Bronchial epithelial cell (primary cell): ENCODE measurements around the gene ANO3. TPM values are rescaled to one million over a fixed set of nuclear protein-coding genes. Genes with fewer than 3 reads are reported as not detected.
A peak's percentile ranks its signal among the peaks of the same experiment; 100 is the strongest.
"Not testable (repeated sequence)": the region's sequence is repeated elsewhere in the genome, so short reads cannot be mapped to it uniquely, and the experiment has no call there.

ENCODE experiments used
- DNase-seq: peaks from one replicate; pipeline ENCODE4 v3.0.0-alpha.2; 2010; ENCODE audit warnings: low read depth
- FAIRE-seq: peaks from 2 replicates; lab custom pipeline; 2011; peaks lifted over from hg19 to GRCh38; lab: Jason Lieb, UNC
- H3K27me3 ChIP-seq: 2 replicates; pipeline ENCODE4 v1.5.1; 2011; ENCODE audit warnings: low read length; ENCODE audit not compliant: control insufficient read depth, insufficient read depth
- H3K36me3 ChIP-seq: 2 replicates; pipeline ENCODE4 v1.5.1; 2011; ENCODE audit warnings: low read length; ENCODE audit not compliant: control insufficient read depth, insufficient read depth
- H3K4me3 ChIP-seq: 2 replicates; pipeline ENCODE4 v1.5.1; 2011; ENCODE audit warnings: mild to moderate bottlenecking, low read depth, low read length, control low read depth
- total RNA-seq: library from RNA; depleted of rRNA; stranded (reverse); fragments of >200 nt; gene quantifications from 2 replicates; pipeline ENCODE4 v1.2.1, GENCODE V29; 2014
- TF ChIP-seq, protein P1 (sequence below): IDR thresholded peaks from 2 replicates; pipeline ENCODE4 v1.5.1; 2011; ENCODE audit warnings: mild to moderate bottlenecking, moderate library complexity, low read length, control low read depth, inconsistent platforms; ENCODE audit not compliant: insufficient read depth, severe bottlenecking

Gene ANO3
- total RNA-seq, 1 donor from 2014 or later: under 0.01 TPM

DNA sequence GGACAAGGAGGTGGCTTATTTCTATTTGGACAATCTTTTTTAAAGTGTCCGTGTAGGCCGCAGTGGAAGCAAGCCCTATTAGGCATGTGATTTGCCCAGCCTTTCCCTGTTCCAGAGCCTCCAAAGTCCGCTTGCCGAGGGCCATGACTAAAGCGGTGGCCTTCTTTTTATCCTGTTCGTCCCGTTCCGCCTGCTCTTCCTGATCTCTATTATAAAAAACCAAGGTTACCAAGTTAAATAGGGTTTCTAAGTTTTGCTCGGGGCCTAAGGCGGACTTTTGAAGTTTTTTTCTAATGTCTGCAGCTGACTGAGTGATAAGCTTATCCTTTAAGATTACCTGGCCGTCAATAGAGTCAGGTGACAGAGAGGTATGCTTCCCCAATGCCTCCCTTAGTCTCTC is 261.8 kb downstream of the ANO3 start:
- Histone ChIP-seq H3K4me3 (no peak overlapping the region), H3K27me3 (no peaks in the 10 kb centered on the region), H3K36me3 (no peaks in the 10 kb centered on the region)
- TF ChIP-seq, protein P1, sequence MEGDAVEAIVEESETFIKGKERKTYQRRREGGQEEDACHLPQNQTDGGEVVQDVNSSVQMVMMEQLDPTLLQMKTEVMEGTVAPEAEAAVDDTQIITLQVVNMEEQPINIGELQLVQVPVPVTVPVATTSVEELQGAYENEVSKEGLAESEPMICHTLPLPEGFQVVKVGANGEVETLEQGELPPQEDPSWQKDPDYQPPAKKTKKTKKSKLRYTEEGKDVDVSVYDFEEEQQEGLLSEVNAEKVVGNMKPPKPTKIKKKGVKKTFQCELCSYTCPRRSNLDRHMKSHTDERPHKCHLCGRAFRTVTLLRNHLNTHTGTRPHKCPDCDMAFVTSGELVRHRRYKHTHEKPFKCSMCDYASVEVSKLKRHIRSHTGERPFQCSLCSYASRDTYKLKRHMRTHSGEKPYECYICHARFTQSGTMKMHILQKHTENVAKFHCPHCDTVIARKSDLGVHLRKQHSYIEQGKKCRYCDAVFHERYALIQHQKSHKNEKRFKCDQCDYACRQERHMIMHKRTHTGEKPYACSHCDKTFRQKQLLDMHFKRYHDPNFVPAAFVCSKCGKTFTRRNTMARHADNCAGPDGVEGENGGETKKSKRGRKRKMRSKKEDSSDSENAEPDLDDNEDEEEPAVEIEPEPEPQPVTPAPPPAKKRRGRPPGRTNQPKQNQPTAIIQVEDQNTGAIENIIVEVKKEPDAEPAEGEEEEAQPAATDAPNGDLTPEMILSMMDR: no peak
- FAIRE-seq: no peak
- no peak for DNase-seq

DNA sequence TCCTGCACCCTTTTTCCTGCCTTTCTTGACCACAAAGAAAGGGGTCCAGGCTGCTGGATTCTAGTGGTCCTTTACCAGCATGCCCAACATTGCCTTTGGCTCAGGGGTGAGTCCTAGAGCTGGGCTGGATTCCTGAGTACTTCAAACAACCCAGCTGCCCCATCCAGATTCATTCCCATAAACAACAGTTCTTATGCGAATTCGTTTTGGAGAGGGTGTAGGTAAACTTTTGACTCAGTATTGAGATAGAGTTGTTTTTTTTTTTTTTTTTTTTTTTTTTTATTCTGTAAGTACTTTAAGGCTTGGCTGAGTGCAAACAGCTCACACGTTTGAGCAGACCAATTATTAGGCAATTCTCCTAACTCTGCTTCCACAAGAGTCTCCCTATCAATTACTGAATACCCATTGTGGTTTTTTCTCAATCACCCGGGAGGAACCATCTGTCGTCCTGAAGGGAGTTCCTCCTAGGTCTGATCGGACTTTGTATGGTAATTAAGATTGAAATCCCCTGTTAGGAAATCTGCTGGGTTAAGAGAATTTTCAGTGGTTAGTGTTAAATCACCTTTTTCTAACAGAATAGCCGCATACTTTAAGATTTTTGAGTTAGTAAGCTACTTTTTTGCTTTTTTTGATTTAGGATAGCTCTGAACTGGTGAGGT is 263.4 kb downstream of the ANO3 start:
- not testable (repeated sequence) for H3K36me3 ChIP-seq, DNase-seq, H3K27me3 ChIP-seq, FAIRE-seq, H3K4me3 ChIP-seq

DNA sequence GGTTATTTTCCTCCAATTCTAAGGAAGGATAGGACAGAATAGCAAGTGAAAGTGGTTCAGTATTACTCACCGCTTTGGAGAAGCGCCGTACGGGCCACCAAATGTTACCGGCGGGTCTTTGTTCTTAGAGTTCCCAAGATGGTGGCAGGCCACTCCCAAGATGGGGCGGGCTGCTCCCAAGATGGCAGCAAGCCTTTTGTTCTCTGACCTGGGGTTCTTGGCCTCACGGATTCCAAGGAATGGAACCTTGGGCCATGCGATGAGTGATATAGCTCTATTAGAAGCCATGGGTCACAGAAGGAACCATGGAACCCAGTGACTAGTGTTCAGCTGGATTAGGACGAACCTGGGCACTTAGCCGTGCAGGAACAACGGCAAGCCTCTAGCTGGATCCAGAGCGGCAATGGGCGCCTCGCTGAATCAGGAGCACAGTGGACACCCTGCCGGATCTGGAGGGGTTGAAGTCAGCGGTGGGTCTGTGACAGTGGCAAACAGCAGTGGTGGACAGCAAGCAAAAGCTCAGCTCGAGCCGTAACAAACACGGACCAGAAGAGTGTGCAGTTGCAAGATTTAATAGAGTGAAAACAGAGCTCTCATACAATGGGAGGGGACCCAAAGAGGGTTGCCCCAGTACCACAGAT is 265.2 kb downstream of the ANO3 start:
- not testable (repeated sequence) for H3K27me3 ChIP-seq, FAIRE-seq, DNase-seq, H3K36me3 ChIP-seq, H3K4me3 ChIP-seq

DNA sequence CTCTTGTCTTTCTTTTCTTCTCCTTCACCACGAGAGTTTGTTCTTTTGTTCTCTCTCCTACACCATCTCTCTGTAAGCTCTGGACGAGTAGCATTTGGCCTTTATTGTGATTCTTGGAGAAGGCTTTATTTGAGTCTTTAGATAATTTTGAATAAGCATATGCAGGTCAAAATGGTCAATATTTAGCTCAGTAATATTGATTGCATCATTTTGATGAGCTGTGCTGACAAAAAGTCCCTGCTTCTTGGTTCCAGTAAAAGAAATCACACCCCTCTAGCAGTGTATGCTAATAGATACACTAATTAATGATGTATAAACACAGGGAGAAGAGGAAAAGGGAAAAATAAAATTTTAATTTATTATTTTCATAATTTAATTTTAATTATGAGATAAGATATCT is 266.0 kb downstream of the ANO3 start:
- TF ChIP-seq, protein P1: no peak
- no peaks in the 10 kb centered on the region for H3K27me3 ChIP-seq
- FAIRE-seq: no peak

DNA sequence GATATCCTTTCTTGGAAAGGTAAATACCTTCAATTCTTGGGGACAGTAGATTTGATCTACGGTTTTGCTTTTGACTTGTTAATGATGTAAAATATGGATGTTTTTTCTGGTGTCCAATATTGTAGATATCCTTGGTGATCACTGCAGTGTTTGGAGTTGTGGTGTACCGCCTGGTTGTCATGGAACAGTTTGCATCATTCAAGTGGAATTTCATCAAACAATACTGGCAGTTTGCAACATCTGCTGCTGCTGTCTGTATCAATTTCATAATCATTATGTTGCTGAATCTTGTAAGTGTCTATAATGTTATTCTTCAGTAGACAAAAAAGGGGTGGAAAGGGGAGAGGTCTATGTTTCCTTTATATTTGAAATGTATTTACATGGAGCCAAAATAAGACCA is 267.5 kb downstream of the ANO3 start:
- no peak overlapping the region for H3K4me3 ChIP-seq
- DNase-seq (peak; percentile 74), FAIRE-seq (no peak)
- TF ChIP-seq, protein P1: no peak
- H3K36me3 ChIP-seq: no peaks in the 10 kb centered on the region
- H3K27me3 ChIP-seq: no peaks in the 10 kb centered on the region

More for the DNA sequence above, 266.0 kb downstream of the ANO3 start:
- DNase-seq: no peak
- Histone ChIP-seq H3K36me3 (no peaks in the 10 kb centered on the region), H3K4me3 (no peak overlapping the region)

DNA sequence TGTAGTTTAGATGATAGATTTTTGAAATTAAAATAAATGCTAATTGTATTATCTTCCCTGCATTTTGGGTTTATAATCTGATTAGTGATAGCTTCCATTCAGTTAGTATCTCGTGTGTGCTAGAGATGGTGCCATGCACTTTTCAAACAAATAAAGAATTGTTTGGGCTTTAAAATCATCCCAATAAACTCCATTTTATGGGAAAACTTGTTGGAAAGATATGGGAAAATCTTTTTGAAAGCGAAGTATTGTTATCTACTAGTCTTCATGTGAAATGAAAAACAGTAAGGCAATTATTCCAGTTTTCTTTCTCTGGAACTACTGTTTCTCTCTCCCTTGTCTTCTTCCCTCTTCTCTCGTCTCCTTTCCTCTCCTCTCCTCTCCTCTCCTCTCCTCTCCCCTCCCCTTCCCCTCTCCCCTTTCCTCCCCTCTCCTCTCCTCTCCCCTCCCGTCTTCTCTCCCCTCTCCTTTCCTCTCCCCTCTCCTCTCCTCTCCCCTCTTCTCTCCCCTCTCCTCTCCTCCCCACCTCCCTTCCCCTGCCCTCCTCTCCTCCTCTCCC is 268.0 kb downstream of the ANO3 start:
- DNase-seq (no peak), FAIRE-seq (no peak)
- Histone ChIP-seq H3K36me3 (no peaks in the 10 kb centered on the region), H3K4me3 (no peak overlapping the region), H3K27me3 (no peaks in the 10 kb centered on the region)
- TF ChIP-seq, protein P1: no peak
